Measurements from ENCODE around the gene TBC1D22A. TPM values are rescaled to one million over a fixed set of nuclear protein-coding genes. Genes with fewer than 3 reads are reported as not detected.
A peak's percentile ranks its signal among the peaks of the same experiment; 100 is the strongest.

Gene TBC1D22A
- total RNA-seq, 4 donors from 2014 or later = 15.6 to 21.7 (median 20.5) TPM

DNA sequence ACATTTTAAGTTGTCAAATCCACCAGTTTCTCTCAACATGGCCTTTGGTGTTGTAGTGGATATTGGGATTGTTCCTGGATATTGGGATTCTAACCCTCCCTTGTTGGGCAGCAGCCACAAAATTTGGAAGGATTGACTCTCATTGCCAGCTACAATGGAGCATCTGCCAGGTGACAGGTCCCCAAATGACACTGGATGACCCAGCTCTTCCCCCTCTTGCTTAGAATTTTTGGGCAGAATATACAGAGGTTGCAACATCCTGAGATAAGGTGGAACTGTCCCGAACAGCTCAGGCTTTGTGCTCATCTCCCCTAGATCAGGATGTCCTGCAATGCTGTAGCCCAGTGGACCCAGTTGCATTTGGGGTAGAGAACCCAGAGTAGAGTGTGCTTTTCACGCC is 5.3 kb upstream of the TBC1D22A start:
- 88% methylated on average over 1 of the region's 2 CpGs; no CpG with 5 or more reads in 1 of the 2 donors for WGBS, 2 donors
- Histone ChIP-seq H3K4me3 (no peak overlapping the region), H3K9me3 (peaks cover 0 to 16% (median 10%) of the 10 kb centered on the region in 3 donors), H3K4me1 (peaks cover 30 to 54% (median 36%) of the 10 kb centered on the region in 3 donors), H3K27me3 (no peaks in the 10 kb centered on the region), H3K27ac (no peak overlapping the region), H3K36me3 (no peaks in the 10 kb centered on the region)
- intact Hi-C loops (cut with DNase I) = no loop called here
- TF ChIP-seq POLR2A (IDR thresholded peaks at IDR 0.05) = no peak
- TF ChIP-seq, protein P1, sequence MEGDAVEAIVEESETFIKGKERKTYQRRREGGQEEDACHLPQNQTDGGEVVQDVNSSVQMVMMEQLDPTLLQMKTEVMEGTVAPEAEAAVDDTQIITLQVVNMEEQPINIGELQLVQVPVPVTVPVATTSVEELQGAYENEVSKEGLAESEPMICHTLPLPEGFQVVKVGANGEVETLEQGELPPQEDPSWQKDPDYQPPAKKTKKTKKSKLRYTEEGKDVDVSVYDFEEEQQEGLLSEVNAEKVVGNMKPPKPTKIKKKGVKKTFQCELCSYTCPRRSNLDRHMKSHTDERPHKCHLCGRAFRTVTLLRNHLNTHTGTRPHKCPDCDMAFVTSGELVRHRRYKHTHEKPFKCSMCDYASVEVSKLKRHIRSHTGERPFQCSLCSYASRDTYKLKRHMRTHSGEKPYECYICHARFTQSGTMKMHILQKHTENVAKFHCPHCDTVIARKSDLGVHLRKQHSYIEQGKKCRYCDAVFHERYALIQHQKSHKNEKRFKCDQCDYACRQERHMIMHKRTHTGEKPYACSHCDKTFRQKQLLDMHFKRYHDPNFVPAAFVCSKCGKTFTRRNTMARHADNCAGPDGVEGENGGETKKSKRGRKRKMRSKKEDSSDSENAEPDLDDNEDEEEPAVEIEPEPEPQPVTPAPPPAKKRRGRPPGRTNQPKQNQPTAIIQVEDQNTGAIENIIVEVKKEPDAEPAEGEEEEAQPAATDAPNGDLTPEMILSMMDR (IDR thresholded peaks at IDR 0.05) = no peak
- DNase-seq = no peak

DNA sequence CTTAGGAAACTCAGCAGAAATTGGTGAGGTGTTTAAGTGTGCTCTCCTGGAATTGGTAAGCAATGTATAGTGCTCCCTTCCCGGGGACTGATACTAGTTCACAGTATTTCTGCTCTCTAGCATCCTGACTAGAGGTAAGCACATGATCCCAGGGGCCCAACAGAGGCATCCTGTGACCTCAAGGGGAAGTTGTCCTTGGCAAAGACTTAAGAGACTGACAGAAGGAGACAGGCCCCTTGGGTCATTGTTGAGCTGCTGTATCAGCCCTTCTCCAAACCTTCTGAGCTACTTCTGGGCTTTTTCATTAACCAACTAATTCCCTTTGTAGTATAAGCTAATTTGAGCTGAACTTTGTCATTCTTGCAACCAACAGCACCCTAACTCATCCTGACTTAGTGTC is 4.3 kb upstream of the TBC1D22A start:
- Histone ChIP-seq H3K9me3 (peaks cover 0 to 16% (median 10%) of the 10 kb centered on the region in 3 donors), H3K27ac (peak overlapping the region in 1 of 4 donors; percentile 17), H3K4me1 (peaks cover 28 to 49% (median 34%) of the 10 kb centered on the region in 3 donors), H3K36me3 (no peaks in the 10 kb centered on the region), H3K27me3 (no peaks in the 10 kb centered on the region), H3K4me3 (no peak overlapping the region)
- TF ChIP-seq, protein P1 (IDR thresholded peaks at IDR 0.05) = no peak
- intact Hi-C loops (cut with DNase I) = no loop called here
- no peak for DNase-seq
- WGBS, 2 donors = 64 to 83% methylated on average over 1 of the region's 1 CpG

DNA sequence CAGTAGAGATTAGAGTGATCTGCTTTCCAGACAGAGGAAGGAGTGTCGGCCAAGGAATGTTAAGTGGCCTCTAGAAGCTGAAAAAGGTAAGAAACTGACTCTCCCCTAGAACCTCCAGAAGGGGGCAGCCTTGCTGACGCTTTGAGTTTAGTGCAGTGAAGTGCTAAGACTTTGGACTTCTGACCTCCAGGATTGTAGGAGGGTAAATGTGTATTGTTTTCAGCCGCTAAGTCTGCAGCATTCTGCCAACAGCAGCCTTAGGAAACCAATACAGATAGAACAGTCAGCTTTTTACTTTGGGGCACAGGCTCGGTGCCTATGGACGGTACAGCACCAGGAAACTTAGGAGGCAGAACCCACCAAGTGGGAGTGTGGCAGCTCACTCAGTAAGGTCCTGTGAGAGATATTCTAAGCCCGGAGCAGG is 3.6 kb upstream of the TBC1D22A start:
- peak overlapping the region in 2 of 4 donors; percentile 17 to 42 for H3K27ac ChIP-seq

DNA sequence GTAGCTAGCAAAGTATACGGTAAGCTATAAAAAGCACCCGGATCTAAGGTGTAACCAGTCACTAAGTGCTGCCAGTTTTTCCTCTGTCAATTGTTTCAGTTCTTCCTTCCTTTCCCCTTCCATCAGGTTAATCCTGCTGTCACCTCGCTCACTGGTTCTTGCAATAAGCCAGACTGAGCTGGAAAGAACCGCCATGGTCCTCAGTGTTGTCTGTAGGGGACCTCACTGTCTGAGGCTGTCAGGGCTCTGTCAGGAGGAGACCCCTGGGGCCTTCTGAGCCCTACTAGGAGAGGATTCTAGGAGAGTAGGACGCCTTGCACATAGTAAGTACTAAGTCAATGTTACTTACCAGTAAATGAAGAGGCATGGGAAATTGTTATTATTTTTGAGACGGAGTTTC is 1.4 kb upstream of the TBC1D22A start:
- no peak for DNase-seq
- Histone ChIP-seq H3K4me1 (peaks cover 19 to 51% (median 30%) of the 10 kb centered on the region in 3 donors), H3K4me3 (peak overlapping the region in 1 of 4 donors; percentile 72), H3K9me3 (peaks cover 0 to 7% (median 4%) of the 10 kb centered on the region in 3 donors), H3K36me3 (no peaks in the 10 kb centered on the region), H3K27ac (peak overlapping the region in 3 of 4 donors; percentile 27 to 94 (median 93)), H3K27me3 (no peaks in the 10 kb centered on the region)
- intact Hi-C loops (cut with DNase I) = no loop called here
- WGBS, 2 donors = 74 to 79% methylated on average over 6 of the region's 6 CpGs
- TF ChIP-seq, protein P1 (IDR thresholded peaks at IDR 0.05) = no peak
- no peak for TF ChIP-seq POLR2A (IDR thresholded peaks at IDR 0.05)

More for the DNA sequence above, 3.6 kb upstream of the TBC1D22A start:
- H3K27me3 ChIP-seq = no peaks in the 10 kb centered on the region
- TF ChIP-seq, protein P1 (IDR thresholded peaks at IDR 0.05) = peak in 5 of 6 experiments; percentile 54 to 71 (median 62)
- TF ChIP-seq POLR2A (IDR thresholded peaks at IDR 0.05) = no peak
- WGBS, 2 donors = 19 to 30% methylated on average over 3 to 4 of the region's 6 CpGs
- peaks cover 27 to 49% (median 33%) of the 10 kb centered on the region in 3 donors for H3K4me1 ChIP-seq
- H3K9me3 ChIP-seq = peaks cover 0 to 16% (median 10%) of the 10 kb centered on the region in 3 donors
- no peaks in the 10 kb centered on the region for H3K36me3 ChIP-seq
- no peak for DNase-seq
- intact Hi-C loops (cut with DNase I) = no loop called here
- no peak overlapping the region for H3K4me3 ChIP-seq

DNA sequence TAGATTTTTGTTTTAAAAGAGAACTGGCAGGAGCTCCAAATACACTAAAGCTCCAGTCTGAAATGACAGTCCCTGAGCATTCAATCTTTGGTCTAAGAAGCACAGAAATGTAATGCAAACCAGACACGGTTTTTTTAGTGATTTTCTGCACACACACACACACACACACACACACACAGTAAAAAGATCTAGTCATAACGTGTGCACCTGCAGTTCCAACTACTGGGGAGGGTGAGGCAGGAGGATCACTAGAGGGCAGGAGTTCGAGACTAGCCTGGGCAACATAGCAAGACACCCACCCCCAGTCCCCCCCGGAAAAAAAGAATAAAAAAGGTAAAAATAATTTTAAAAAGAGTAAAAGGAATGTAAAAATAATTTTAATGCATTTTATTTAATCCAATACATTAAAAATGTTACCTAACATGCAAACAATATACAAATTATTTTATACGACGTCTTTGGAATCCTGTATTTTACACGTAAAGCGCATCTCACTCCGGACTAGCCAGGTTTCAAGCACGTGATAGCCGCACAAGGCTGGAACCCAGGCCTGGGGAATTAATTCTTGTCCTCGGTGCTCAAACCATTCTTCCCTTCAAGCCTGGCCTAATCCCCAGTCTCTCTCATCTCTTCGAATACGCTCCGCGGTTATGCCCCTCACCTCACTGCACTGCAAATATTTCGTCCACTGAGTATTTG is 762 bp upstream of the TBC1D22A start:
- TF ChIP-seq, protein P1 (IDR thresholded peaks at IDR 0.05) = no peak
- no peak for TF ChIP-seq POLR2A (IDR thresholded peaks at IDR 0.05)
- Histone ChIP-seq H3K27me3 (no peaks in the 10 kb centered on the region), H3K9me3 (peaks cover 0 to under 1% (median 0%) of the 10 kb centered on the region in 3 donors), H3K27ac (peak overlapping the region; percentile 93 to 95 (median 94)), H3K4me3 (peak overlapping the region; percentile 72 to 96 (median 86)), H3K36me3 (no peaks in the 10 kb centered on the region), H3K4me1 (peaks cover 19 to 58% (median 31%) of the 10 kb centered on the region in 3 donors)
- intact Hi-C loops (cut with DNase I) = no loop called here
- whole genome bisulfite sequencing, 2 donors = 4 to 5% methylated on average over 17 of the region's 17 CpGs
- DNase-seq = no peak
